ENCODE results near the gene KCNJ6.

The KCNJ6 gene

GRCh38 chr21:37711836-37712568, 204.3 kb downstream of the KCNJ6 start:
- peak; percentile 47 for DNase-seq

- no peak for DNase-seq
Measured at GRCh38 chr21:37711286-37711829, 204.9 kb downstream of the KCNJ6 start.

GRCh38 chr21:37710546-37711285, 205.5 kb downstream of the KCNJ6 start:
- no peak for DNase-seq

DNA sequence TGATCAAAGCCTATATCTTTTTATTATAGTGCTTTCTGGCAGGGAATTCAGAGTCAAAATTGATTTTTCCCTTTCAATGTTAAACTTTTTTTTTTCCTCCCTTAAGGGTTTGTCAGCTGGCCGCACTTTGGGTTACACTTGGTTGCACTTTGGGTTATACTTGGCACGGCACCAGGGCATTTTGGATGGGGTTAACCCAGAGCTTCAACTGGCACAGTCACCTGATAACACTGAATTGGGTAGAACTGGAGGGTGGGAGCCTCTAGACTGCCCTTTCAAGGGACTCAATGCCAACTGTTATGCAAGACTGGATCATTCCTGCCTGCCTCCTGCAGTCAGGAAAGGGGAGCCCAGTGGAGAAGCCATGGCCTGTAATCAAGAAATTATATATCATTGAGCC, 211.5 kb downstream of the KCNJ6 start:
- DNase-seq = no peak

GRCh38 chr21:37702241-37702640, 214.0 kb downstream of the KCNJ6 start:
- DNase-seq = no peak

GRCh38 chr21:37700641-37701202, 215.5 kb downstream of the KCNJ6 start:
- peak; percentile 55 for DNase-seq

- DNase-seq = no peak
Measured at GRCh38 chr21:37699024-37699775, 217.1 kb downstream of the KCNJ6 start.

DNA sequence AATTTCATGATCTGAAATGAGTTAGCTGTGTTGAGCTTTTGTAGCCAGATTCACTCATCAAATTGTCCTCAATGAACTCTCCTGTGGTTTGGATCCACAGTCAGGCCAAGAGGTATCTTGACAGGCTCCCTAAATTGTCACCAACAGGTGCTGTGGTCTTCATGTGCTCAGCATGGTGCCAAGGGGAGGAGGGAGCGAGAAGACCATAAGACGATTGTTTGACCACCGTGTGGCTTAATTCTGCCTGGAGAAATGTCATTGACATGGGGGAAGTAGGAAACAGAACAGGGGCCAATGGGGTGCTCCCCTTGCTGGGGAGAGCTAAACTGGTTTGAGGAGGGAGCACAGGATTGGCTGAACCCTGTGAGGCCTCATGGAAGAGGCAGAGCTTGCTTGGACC, 219.3 kb downstream of the KCNJ6 start:
- no peak for DNase-seq

DNA sequence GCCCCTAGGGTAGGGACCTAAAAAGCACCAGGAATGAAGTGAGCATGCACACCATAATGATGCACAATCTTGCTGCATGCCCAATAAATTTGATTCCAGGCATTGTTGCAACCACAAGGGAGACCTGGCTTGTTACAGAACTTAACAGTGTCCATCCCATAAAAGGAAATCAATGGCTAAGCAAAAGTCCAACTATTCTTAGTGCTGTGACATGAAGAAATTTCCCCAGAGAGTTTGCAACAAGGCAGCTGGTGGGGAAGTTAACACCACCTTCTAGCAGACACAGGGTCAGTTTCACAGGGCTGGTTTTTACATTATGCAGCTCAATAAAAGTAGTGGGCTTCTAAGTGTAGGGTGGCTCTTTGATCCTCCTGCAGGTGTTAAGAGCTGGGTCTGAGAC, 221.1 kb downstream of the KCNJ6 start:
- no peak for DNase-seq

DNA sequence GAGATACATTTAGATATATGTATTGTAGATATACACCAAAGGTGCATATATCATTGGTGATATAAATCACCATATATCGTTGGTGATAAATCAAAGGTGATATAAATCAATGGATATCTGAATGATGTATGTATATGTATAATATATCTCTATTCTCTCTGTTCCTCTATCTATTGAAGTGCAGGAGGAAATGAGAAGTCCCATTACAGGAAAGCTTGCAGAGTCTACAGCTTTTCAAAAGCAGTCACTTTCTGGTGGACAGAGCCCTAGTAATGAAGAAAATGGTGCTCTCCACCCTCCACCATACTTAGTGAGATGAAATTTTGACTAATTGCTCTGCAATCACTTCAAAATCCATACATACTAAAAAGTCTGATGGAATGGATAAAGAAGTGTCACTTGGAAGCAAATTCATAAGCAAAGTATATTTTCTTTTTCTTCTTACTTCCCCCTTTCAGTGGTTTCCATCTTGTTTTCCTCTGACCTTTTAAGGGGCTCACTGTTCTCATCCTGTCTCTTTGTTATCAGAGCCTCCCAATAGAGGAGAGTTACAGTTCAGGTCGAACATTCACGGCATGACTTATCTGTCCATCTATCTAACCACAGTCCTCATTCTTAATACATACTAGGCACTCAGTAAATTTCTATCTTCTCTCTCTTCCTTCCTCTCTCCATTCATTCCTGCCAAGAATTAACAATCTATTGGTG, 227.2 kb downstream of the KCNJ6 start:
- DNase-seq = no peak

DNA sequence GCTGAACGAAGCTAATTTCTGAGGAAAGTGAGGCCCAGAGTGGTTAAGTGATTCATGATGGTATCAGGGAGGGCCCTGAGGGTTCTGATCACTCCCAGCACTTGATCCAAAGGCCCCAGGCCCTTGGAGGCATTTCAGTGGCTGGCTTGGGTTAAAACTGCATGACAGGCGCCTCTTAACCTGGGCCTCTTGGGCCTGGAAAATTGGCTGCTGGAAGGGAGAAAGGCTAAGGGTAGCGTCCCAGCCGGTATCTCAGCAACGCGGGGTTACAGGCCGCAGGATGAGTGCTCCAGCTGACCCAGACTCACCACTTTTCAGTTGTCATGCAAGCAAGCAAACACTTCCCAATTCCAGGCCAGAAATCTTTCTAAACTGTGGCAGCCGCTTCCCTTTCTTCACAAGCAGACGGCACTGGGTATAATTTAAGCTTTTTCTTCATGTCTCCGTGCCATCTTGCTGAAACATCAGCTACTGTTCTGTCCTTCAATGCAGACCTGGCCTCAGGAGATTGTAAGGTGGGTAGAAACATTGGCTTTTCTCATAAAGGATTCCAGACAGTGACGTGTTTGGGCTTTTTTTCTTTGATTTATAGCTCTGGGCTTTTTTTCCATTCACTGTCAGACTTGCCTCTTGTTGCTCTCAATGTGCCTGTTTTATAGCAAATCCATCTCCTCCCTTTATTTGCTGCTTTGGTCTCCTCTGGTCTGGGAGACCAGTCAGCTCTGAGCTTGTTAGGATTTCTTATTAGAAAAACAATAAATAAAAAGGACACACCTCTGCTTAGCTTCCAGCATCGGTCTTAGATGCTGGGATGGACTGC, 229.1 kb downstream of the KCNJ6 start:
- DNase-seq = no peak

DNA sequence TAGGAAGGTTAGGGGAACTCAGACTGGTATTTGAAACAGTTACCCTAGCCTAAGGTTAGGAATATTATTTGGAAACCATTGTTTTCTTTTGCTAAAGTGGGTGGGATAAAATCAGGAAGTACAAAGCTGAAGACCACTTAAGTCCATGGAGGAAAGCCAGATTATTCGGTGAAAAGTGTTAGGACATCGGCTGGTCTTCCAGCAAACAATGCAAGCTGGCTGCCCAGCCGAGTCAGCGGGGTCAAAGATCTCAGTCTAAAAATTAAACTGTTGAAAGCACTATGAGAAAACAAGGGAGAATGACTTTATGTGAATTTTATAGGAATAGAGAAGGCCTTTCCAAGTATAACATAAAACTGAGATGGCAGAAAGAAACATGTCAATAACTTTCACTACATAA, 231.7 kb downstream of the KCNJ6 start:
- no peak for DNase-seq

GRCh38 chr21:37684115-37684493, 232.2 kb downstream of the KCNJ6 start:
- DNase-seq = no peak

GRCh38 chr21:37683396-37684114, 232.7 kb downstream of the KCNJ6 start:
- no peak for DNase-seq

- no peak for DNase-seq
Measured at GRCh38 chr21:37682966-37683365, 233.3 kb downstream of the KCNJ6 start.

DNA sequence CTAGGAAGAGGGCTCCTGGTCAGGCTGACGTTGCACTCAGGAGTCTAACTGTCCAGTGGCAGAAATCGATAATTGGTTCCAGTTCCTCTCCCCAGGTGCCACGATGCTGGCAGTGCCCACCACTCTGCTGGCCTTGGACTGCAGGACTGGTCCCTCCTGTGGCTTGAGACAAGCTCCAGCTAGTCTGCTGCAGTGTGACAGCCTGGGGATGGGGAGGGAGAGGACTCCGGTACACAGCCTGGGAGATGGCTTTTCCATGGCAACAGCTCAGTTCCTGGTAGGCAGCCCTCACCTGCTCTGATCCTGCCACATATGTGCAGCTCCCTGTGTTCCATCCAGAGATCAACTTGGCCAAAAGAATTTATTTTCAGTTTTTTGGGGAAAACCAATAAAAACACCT, 239.3 kb downstream of the KCNJ6 start:
- no peak for DNase-seq

DNA sequence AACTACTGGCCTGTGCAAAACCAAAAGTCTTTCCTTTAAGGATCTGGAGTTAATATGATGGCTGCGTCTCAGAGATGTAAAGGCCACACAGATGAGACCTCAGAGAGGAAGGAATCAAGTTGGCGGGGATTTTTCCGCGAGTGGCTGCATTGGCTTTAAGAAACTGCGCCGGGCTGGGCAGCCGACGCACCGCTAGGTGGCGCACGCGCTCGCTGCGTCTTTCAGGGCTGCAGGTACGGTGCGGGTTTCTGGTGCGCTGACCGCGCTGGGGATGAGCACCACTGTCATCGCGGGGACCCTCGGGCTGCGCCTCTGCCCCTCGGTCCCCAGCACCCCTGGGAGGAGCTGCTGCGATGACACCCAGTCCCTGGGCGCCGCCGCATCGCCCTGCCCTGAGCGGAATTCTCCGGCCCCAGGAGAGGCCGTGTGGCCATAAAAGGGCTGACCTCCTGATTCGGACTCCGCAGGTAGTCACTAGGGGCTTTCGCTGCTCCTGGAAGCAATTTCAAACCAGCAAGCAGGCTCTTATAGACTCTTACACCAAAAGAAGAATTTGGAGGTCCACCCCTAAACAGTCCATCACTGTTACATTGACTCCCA, 241.0 kb downstream of the KCNJ6 start:
- peak; percentile 25 for DNase-seq

GRCh38 chr21:37673801-37674575, 242.3 kb downstream of the KCNJ6 start:
- DNase-seq = no peak

DNA sequence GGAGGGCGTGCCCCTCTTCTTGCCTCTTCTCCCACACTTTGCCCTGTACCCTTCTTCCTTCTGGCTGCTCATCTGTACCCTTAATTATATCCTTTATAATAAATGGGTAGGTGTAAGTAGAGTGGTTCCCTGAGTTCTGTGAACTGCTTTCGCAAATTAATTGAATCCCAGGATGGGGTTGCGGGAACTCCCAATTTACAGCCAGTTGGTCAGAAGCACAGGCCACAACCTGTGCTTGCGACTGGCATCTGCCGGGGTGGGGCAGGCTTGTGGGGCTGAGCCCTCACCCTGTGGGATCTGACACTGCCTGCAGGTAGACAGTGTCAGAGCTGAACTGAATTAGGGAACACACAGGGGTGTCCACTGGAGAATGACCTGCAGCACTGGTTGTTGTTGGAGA, 244.9 kb downstream of the KCNJ6 start:
- DNase-seq = no peak

GRCh38 chr21:37670883-37671282, 245.4 kb downstream of the KCNJ6 start:
- DNase-seq = no peak

All from NCI-H774 (cell line).